DMS79 treated with DMSO at 0.1 percent for 48 hours (cell line): Measurements from ENCODE around the gene NOS1AP.
A peak's percentile ranks its signal among the peaks of the same experiment; 100 is the strongest.
"Not testable (repeated sequence)": the region's sequence is repeated elsewhere in the genome, so short reads cannot be mapped to it uniquely, and the experiment has no call there.

Source experiments
- DNase-seq: peaks from one replicate; lab custom pipeline; 2025; lab: John Stamatoyannopoulos, UW

Gene NOS1AP

DNA sequence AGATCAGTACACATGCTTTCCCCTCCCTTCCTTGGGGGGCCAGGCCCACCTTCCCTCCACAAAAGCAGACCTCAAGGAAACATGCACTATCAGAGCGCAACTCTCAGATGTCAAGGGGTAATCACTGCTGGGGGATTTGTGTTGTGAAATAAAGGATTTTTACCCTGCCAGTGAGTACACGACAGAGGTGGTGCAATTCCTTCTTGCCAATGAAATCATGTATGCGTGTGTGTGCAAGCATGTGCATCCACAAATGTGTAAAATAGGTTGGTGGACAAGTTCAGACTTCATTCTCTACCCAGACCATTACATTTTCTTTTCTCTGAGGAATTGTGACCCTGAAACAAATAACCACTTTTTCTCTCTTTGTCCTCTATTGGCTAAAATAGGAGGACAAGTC lies 9.8 kb upstream of the NOS1AP start:
- no peak for DNase-seq

DNA sequence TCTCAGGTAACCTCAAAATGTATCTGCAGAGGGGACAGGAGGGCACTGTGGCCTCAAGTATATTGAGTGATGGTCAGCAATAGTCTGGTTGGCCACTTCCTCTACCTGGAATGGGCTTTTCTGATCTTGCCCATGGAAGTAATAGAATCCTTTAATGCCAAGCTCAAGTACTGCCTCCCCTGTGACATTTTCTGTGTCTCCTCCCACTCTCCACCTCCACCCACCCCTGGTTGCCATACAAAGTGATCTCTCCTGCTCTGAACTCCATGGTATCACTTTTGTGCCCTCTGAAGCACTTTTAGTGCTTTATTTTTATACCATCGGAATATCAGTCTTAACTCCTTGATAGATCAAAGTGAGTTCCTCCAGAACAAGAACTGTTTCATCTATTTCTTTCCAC lies 9.2 kb upstream of the NOS1AP start:
- no peak for DNase-seq

DNA sequence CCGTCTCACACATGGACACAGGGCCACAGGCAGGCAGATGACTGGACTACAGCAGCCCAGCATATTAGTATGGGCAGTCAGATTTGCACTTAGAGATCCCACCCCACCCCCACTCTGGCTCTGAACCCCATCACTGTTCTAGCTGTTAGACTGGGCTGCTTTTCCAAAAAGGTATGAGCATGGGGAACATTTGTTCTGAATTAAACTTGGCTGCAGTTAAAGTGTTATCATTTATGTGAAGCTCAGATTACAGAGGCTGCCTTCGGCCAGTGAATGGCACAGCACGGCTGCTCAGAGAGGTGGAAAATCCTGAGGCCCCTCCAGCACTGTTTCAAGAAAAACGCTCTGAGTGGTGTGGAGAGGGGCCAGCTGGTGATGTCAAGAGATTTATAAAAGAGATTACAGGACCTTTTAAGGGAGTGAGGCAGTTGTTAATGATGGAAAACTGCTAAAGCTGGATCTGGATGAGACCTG lies 6.9 kb upstream of the NOS1AP start:
- DNase-seq: peak; percentile 78

DNA sequence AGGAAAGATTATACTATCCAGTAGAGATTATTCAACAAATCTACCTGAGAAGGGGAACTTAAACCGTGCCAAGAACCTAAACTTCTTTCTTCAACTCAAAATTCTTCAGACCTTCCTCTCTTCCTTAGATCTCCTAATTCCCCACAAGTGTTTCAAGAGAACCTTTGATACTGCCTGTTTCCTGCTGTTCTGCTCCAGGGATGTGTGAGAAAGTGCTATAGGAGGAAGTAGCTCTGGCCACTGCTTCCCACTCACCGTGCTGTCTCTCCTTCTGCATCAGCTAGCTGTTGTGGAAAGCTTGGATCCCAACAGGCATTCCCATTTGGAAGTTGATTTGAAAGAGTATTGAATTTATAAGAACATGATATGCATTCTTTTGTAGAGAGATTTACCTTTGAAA lies 4.5 kb upstream of the NOS1AP start:
- DNase-seq: no peak

DNA sequence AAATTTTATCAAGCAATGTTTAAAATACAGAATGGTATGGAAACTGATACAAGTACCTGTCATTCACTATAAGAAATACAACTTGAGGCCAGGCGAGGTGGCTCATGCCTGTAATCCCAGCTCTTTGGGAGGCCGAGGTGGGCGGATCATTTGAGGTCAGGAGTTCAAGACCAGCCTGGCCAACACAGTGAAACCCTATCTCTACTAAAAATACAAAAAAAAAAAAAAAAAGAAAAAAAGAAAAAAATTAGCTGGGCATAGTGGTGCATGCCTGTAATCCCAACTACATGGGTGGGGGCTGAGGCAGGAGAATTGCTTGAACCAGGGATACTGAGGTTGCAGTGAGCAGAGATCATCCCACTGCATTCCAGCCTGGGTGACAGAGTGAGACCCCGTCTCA lies 2.7 kb upstream of the NOS1AP start:
- not testable (repeated sequence) for DNase-seq

GRCh38 chr1:162067466-162067865 lies 2.0 kb upstream of the NOS1AP start:
- peak; percentile 3 for DNase-seq

DNA sequence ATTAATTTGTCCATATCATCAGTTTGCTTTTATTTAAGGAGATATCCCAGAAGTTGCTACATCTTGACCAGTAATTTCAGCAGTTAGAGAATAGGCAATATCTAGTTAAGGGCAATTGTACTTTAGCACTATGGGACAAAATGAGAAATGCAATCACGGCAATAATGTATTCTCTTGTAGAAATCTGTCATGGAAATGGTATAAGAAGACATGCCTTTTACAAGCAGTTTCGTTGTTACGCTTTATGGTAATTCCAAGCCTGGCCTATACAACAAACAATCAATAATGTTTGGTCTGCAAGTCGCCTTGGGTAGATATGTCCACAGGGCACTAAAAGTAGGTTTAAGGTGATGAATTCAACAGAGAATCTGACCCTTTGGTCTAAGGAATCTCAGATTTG lies 1.2 kb upstream of the NOS1AP start:
- no peak for DNase-seq

GRCh38 chr1:162070094-162070748 lies 730 bp downstream of the NOS1AP start:
- DNase-seq: peak; percentile 33

DNA sequence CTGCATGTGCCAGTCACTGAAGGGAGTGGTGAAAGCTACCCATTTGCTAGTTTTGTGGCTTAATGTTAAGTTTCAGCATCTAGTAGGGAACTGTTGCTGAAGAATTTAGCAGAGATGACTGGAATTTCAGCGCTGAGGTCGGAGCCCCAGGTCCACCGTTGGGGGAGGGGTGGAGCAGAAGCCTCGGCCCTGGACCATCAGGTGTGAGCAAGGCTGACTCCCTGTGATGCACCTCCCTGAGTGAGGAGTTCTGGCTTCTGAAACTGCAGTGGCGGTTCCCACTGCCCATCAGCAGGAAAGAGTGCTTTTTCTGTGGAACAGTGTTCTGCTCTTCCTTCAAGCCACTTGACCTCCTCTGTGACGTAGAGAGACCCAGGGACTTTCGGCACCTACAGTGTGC lies 1.3 kb downstream of the NOS1AP start:
- peak; percentile 24 for DNase-seq

DNA sequence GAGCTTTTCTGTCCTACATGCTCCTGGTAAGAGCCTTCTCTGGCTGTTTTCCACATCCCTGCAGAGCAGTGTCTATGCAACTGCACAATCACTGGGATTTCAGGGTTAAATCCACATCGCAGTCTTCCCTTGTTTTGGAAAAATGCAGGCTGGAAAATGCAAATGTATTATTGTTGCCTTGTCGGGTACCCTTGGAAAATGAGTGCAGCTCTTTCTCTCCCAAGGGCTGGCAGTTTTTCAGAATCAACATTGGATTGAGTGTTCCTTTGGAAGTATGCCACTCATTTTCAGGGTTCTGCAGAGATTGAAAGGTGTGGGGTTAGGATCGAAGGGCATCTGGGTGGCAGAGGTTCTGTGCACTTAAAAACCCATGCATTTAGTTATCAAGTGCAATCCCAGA lies 3.2 kb downstream of the NOS1AP start:
- peak; percentile 19 for DNase-seq

GRCh38 chr1:162074276-162075005 lies 5.0 kb downstream of the NOS1AP start:
- DNase-seq: no peak

- DNase-seq: no peak
Measured at GRCh38 chr1:162075862-162076261, 6.4 kb downstream of the NOS1AP start.

- DNase-seq: no peak
Measured at GRCh38 chr1:162077648-162078299, 8.3 kb downstream of the NOS1AP start.

GRCh38 chr1:162079030-162079429 lies 9.5 kb downstream of the NOS1AP start:
- no peak for DNase-seq

DNA sequence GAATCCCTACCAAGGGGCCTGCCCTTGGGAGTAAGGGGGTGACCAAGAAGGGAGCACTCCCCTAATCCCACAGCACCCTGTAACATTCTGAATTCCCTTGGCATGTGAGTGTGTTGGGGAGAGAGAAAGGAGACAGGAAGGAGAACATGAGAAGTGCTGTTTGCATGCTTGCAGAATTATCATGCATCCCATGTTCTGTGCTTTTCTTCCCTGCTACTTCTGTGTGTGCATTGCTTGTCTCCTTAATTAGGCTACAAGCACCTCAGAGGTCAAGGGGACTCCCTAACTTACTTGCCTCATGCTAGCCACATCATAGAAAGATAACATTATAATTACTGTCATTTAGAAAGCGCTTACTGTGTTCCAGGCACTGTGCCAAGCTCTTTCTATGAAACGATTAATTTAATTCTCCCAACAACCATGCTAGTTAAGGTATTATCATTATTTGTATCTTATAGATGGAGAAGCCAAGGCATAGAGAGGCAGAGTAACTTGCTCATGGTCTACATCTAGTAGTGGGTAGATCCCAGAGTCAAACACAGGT lies 11.1 kb downstream of the NOS1AP start:
- DNase-seq: no peak

DNA sequence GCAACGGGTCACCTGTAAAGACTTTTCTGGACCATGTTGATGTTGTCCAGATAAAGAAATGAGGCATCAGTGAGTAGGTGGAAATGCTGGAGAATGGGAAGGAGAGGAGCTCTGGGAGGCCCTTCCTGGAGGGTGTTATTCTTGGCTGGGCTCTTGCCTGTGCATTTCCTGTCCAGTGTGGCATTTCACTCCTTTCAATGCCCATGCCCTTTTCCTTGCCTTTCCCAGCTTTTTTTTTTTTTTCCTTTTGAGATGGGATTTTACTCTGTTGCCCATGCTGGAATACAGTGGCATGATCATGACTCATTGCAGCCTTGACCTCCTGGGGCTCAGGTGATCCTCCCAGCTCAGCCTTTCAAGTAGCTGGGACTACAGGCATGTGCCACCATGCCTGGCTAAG lies 11.8 kb downstream of the NOS1AP start:
- no peak for DNase-seq

DNA sequence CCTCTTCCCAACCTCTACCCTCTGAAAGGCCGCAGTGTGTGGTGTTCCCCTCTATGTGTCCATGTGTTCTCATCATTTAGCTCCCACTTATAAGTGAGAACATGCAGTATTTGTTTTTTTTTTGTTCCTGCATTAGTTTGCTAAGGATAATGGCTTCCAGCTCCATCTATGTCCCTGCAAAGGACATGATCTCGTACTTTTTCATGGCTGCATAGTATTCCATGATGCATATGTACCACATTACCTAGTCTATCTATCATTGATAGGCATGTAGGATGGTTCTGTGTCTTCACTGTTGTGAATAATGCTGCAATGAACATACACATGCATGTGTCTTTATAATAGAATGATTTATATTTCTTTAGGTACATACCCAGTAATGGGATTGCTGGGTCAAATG lies 12.6 kb downstream of the NOS1AP start:
- DNase-seq: not testable (repeated sequence)

DNA sequence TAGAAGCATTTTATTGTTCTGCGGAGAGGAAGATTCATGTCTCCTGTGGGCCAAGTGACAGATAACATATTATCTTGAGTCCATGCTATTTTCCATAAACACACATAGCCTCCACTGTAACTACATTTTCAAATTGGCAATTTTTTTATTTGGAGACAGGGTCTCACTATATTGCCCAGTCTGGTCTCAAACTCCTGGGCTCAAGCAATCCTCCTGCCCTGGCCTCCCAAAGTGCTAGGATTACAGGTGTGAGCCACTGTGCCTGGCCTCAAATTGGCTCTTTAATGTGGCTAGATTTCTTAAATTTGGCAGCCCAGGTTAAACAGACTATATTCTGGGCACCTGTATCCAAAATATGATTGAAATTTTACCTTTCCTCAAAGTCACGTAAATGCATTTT lies 13.8 kb downstream of the NOS1AP start:
- no peak for DNase-seq

- no peak for DNase-seq
Measured at GRCh38 chr1:162085991-162086390, 16.5 kb downstream of the NOS1AP start.

DNA sequence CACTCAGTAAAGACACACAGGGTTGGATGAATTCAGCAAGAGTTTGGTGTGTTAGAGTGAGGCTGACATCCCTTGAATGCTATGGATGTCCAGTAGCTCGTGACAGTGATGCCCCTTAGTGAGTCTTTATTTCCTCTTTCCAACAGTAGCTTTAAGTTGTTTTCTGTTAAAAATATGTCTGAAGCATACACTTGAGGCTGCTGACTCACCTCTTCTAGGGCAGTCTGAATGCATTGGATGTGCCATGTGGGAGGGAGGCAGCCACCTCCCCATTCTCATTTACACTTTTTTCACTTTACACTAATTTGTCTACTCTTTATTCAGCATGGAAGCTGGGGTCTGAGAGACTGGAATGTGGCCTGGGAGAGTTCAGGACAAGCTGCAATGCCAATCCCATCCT lies 17.6 kb downstream of the NOS1AP start:
- DNase-seq: no peak

- DNase-seq: no peak
Measured at GRCh38 chr1:162087574-162087973, 18.1 kb downstream of the NOS1AP start.

GRCh38 chr1:162088281-162088969 lies 18.9 kb downstream of the NOS1AP start:
- DNase-seq: no peak
